H1 (cell line): ENCODE measurements around the gene SASH3. TPM values are rescaled to one million over a fixed set of nuclear protein-coding genes. Genes with fewer than 3 reads are reported as not detected.

ENCODE experiments used
- polyA plus RNA-seq, 7 experiments: library from polyadenylated mRNA; depleted of rRNA in 3 of 7; stranded (reverse) in 5 of 7; unstranded in 2 of 7; fragments of >200 nt in 5 of 7; fragments of 200-250 nt in 2 of 7; gene quantifications; 1 replicate in 5 of 7; 2 replicates in 1 of 7; 4 replicates in 1 of 7; pipeline versions ENCODE4 v1.2.1 to v1.2.3, GENCODE V29; 2011 to 2013; ENCODE audit warnings: missing spikeins in 2 of 7, mixed read lengths in 2 of 7
- small RNA-seq: library from polyadenylated mRNA; stranded (forward); fragments of <200 nt; extraction: miRNeasy Mini kit (QIAGEN cat#:217004); gene quantifications from one replicate; pipeline ENCODE3, GENCODE V24; 2013; ENCODE audit not compliant: insufficient read depth
- total RNA-seq: library from RNA; stranded (reverse); fragmentation: NEBNext Ultra II Directional; extraction: Animal tissue kit (Norgen Biotek cat#: 25700); gene quantifications from 2 replicates; pipeline ENCODE4 v1.2.1, GENCODE V29; 2021

SASH3 gene
- total and polyA plus RNA-seq, 2 of the 8 experiments (the other 6 are each of a cell fraction or from before 2014, with no cell fraction given), result not detected

Small RNAs within 50 kb of the gene (small RNA-seq; reads per million reads assigned to genes)
- not detected for gene RF00017

Other genes with a start within 250 kb of the SASH3 start
- 14.9 and 15.1 TPM in 2 replicates for gene OCRL, start 239.7 kb upstream of the SASH3 start, total RNA-seq
- 8.5 and 12.7 TPM in 2 replicates for gene OCRL, start 239.7 kb upstream of the SASH3 start, polyA plus RNA-seq (2011; rRNA removed)
- 1.1 TPM in 2 replicates for gene APLN, start 125.0 kb upstream of the SASH3 start, total RNA-seq
- gene APLN, start 125.0 kb upstream of the SASH3 start, polyA plus RNA-seq (2011; rRNA removed), result 1.6 and 1.8 TPM in 2 replicates
- 0.25 TPM in 1 of 2 replicates, not detected in the other for gene XPNPEP2, start 41.0 kb upstream of the SASH3 start, total RNA-seq
- 0.14 and 0.27 TPM in 2 replicates for gene XPNPEP2, start 41.0 kb upstream of the SASH3 start, polyA plus RNA-seq (2011; rRNA removed)
- 28.3 and 29.7 TPM in 2 replicates for gene ZDHHC9, start 63.9 kb downstream of the SASH3 start, total RNA-seq
- gene ZDHHC9, start 63.9 kb downstream of the SASH3 start, polyA plus RNA-seq (2011; rRNA removed), result 18.1 and 20.3 TPM in 2 replicates
- 24.0 and 25.7 TPM in 2 replicates for gene UTP14A, start 126.2 kb downstream of the SASH3 start, total RNA-seq
- 3.5 and 4.5 TPM in 2 replicates for gene UTP14A, start 126.2 kb downstream of the SASH3 start, polyA plus RNA-seq (2011; rRNA removed)
- 6.2 and 9.0 TPM in 2 replicates for gene BCORL1, start 202.7 kb downstream of the SASH3 start, total RNA-seq
- 1.4 and 1.9 TPM in 2 replicates for gene BCORL1, start 202.7 kb downstream of the SASH3 start, polyA plus RNA-seq (2011; rRNA removed)